Tibial artery (tissue), 4 donors: ENCODE results near the gene DNAJB13.

Experiments used
- DNase-seq, 2 donors: peaks; one replicate each; pipeline ENCODE4 v3.0.0-alpha.2; 2019
- H3K27ac ChIP-seq, 2 donors: fragments of 200-600 bp; sonication (generic) in 1 of 2; 1 replicate in 1 of 2; 2 replicates in 1 of 2; pipeline ENCODE4 v1.5.1; 2018 to 2019; ENCODE audit warnings: mild to moderate bottlenecking in 1 of 2
- H3K27me3 ChIP-seq, 2 donors: fragments of 200-600 bp; sonication (generic) in 1 of 2; one replicate each; pipeline versions ENCODE4 v1.5.1 to v1.6.0; 2016 to 2019
- H3K36me3 ChIP-seq, 3 donors: fragments of 200-600 bp; sonication (generic) in 2 of 3; one replicate each; pipeline ENCODE4 v1.5.1; 2016 to 2019; ENCODE audit warnings: mild to moderate bottlenecking in 2 of 3
- H3K4me1 ChIP-seq, 4 donors: fragments of 200-600 bp; sonication (generic) in 2 of 4; 1 replicate in 3 of 4; 2 replicates in 1 of 4; pipeline ENCODE4 v1.5.1; 2016 to 2019
- H3K4me3 ChIP-seq, 2 donors: fragments of 200-600 bp; sonication (generic) in 1 of 2; 1 replicate in 1 of 2; 2 replicates in 1 of 2; pipeline ENCODE4 v1.5.1; 2018 to 2019; ENCODE audit warnings: mild to moderate bottlenecking in 2 of 2
- H3K9me3 ChIP-seq, 3 donors: fragments of 200-600 bp; sonication (generic) in 1 of 3; one replicate each; pipeline ENCODE4 v1.5.1; 2016 to 2019
- intact Hi-C: fragments of 100-400 bp; cut with DNase I; formaldehyde crosslinking; loops from one replicate; pipeline ENCODE4 v1.15.0; 2023; ENCODE audit warnings: low total_unique reads
- TF ChIP-seq, protein P1 (sequence below), 2 experiments: fragments of 200-600 bp in 1 of 2; fragments of 450-650 bp in 1 of 2; IDR thresholded peaks; one replicate each; pipeline ENCODE4 v1.5.1; 2017 to 2019; ENCODE audit warnings: antibody characterized with exemption in 2 of 2, mild to moderate bottlenecking in 1 of 2, moderate library complexity in 1 of 2

The DNAJB13 gene

DNA sequence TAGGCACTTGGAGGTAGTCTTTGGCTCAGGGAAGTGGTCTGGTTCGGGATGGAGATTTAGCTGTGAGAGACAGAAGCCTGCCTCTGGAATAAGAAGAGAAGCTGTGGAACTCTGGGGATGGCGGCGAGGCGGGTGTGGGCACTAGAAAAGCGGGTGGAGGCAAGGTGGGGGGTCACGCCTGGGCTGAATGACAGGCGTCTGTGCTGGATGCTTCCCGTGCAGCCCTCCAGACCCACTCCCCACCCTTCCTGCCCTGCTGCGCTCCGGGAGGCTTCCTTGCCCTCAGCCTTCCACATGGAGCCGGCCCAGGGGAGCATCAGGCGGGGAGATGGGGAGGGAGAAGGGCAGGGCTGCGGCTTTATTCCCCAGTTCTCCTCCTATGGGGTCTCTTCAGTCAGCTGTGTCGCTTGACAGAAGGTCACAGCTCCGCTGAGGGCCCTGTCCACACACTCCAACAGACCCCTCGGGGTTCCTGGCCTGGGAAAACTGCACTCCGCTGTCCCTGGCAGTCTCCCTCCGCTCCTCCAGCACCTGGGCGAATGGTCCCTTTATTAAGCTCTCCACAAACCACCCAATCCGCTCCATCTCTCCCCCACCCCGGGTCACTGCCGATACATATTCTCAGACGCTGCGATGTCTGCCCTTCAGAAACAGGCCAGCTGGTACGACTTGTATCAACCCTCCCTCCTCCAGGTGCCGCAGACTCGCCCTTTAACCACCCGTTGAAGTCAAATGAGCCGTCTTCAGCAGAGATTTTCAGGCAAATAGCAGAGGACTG is 6.2 kb downstream of the DNAJB13 start:
- no peaks in the 10 kb centered on the region for H3K36me3 ChIP-seq
- no peak overlapping the region for H3K27ac ChIP-seq
- peak in 1 of 2 donors; percentile 50 for DNase-seq
- H3K4me1 ChIP-seq: no peaks in the 10 kb centered on the region
- intact Hi-C loops: no loop called here
- H3K9me3 ChIP-seq: no peaks in the 10 kb centered on the region
- TF ChIP-seq, protein P1, sequence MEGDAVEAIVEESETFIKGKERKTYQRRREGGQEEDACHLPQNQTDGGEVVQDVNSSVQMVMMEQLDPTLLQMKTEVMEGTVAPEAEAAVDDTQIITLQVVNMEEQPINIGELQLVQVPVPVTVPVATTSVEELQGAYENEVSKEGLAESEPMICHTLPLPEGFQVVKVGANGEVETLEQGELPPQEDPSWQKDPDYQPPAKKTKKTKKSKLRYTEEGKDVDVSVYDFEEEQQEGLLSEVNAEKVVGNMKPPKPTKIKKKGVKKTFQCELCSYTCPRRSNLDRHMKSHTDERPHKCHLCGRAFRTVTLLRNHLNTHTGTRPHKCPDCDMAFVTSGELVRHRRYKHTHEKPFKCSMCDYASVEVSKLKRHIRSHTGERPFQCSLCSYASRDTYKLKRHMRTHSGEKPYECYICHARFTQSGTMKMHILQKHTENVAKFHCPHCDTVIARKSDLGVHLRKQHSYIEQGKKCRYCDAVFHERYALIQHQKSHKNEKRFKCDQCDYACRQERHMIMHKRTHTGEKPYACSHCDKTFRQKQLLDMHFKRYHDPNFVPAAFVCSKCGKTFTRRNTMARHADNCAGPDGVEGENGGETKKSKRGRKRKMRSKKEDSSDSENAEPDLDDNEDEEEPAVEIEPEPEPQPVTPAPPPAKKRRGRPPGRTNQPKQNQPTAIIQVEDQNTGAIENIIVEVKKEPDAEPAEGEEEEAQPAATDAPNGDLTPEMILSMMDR (IDR thresholded peaks at IDR 0.05): no peak
- H3K4me3 ChIP-seq: no peak overlapping the region
- H3K27me3 ChIP-seq: peaks cover 0 to 9% of the 10 kb centered on the region in 2 donors

DNA sequence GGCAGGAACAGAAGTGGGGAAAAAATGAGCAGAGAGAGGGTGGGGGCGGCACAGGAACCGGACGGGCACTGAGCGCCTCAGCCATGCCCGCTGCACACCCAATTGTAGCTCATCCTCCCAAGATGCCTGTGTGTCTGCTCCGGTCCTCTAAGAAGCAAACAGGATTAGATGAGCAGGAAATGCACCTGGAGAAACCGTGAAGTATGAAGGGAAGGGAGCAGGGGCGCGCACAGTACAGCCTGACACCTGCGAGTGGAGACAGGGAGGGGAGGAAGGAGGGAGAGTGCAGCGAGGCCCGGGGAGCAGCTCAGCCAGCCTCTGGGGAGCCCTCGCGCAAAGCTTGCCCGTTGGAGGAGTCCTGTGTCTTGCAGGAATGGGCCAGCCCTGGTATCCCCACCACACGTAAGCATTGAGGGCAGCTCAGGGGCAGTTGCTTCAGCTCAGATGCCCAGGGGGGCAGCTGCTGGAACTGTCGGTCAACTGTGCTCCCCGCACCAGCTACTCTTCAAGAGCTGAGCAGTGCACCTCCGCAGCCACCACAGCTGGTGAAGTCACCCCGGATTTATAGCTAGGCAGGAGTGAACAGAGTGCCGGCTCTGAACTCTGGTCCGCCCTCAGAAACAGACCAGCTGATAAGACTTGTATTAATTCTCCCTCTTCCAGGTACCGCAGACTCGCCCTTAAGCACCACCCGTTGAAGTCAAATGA is 7.0 kb downstream of the DNAJB13 start:
- peaks cover 0 to 9% of the 10 kb centered on the region in 2 donors for H3K27me3 ChIP-seq
- H3K36me3 ChIP-seq: no peaks in the 10 kb centered on the region
- peak in 1 of 2 donors; percentile 58 for DNase-seq
- no peaks in the 10 kb centered on the region for H3K9me3 ChIP-seq
- no peaks in the 10 kb centered on the region for H3K4me1 ChIP-seq
- H3K27ac ChIP-seq: no peak overlapping the region
- intact Hi-C loops: no loop called here
- no peak overlapping the region for H3K4me3 ChIP-seq
- TF ChIP-seq, protein P1 (IDR thresholded peaks at IDR 0.05): no peak

DNA sequence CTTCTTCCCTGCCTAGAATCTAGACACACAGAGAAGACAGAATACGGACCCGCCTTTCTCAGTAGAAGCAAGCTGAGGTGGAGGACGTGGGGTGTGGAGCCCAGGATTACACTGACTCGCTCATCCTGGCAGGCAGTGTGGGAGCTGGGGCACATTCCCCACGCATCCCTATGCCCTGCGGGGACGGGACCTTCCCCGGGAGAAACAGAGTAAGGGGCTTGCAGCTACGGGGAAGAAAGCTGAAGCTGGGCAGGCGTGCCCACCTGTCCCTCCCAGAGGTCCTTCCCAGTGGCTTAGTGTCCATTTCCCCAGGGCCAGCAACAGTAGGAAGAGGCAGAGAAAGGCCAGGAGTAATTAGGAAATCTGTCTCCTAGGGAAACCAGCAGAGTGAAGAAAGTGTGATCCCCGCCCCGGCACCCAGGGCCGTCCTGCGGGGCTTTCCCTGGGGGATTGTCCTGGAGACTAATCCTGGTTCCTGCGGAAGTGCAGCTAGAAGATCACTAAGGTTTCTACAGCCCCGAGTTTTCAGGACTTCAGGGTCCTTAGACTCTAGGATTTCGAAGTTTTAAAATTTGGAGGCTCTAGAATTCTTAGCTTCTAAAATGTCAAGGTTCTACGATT is 7.8 kb downstream of the DNAJB13 start:
- peak in 1 of 2 donors; percentile 33 for DNase-seq
- intact Hi-C loops: no loop called here
- TF ChIP-seq, protein P1 (IDR thresholded peaks at IDR 0.05): no peak
- no peaks in the 10 kb centered on the region for H3K9me3 ChIP-seq
- no peak overlapping the region for H3K27ac ChIP-seq
- H3K27me3 ChIP-seq: peaks cover 0 to 9% of the 10 kb centered on the region in 2 donors
- no peaks in the 10 kb centered on the region for H3K36me3 ChIP-seq
- no peak overlapping the region for H3K4me3 ChIP-seq
- no peaks in the 10 kb centered on the region for H3K4me1 ChIP-seq

DNA sequence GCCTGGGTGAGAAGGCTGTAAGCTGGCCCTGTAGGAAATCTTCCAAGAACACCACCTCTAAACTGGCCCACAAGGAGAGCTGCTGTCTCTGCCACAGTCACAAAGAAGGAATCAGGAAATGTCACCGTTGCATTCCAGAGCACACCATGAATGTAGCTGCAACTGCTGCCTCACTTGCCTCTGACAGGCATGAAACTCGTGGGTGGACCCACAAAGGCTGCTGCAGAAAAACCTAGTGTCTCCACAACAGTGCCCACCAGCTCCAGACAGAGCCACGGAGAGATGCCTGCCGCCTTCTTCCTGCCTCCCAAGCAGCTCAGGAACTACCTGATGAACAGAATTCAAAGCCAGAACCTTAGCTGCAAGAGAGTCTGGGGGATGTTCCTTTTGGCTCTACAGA is 10.5 kb downstream of the DNAJB13 start:
- TF ChIP-seq, protein P1 (IDR thresholded peaks at IDR 0.05): no peak
- no peak for DNase-seq
- Histone ChIP-seq H3K27me3 (peaks cover 0 to 9% of the 10 kb centered on the region in 2 donors), H3K4me1 (peaks cover 0 to 10% (median 6%) of the 10 kb centered on the region in 4 donors), H3K27ac (no peak overlapping the region), H3K4me3 (no peak overlapping the region), H3K9me3 (no peaks in the 10 kb centered on the region), H3K36me3 (no peaks in the 10 kb centered on the region)
- intact Hi-C loops: loop anchor here (10.0 kb wide), 2 partner anchors 63 to 213 kb away; partner anchors contain the start of genes C2CD3 and PPME1

DNA sequence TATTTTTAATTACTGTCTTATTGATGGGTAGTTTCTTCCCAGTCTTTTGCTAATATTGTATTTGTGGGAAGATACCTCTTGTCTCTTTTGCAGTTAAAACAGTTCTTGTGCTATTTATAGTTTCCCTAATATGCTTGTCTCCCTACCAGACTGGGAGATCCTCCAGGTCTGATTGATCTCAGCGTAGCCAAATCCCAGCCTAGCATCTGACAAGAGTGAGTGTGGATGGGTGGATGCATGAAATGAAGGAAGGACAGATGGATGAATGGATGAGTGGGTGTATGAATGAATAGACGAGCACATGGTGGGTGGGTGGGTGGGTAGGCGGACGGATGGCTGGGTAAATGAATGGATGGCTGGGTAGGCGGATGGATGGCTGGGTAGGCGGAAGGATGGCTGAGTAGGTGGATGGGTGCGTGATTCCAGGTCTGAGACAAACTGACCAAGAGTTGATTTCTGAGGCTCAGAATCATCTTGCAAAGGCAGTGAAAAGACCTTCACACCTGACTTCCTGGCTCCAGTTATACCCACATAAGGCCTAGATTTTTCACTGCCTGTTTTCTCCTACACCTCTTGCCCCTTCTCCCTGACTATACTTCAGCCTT is 11.4 kb downstream of the DNAJB13 start:
- Histone ChIP-seq H3K27me3 (peaks cover 0 to 5% of the 10 kb centered on the region in 2 donors), H3K36me3 (no peaks in the 10 kb centered on the region), H3K27ac (no peak overlapping the region), H3K4me3 (no peak overlapping the region), H3K4me1 (peaks cover 0 to 10% (median 6%) of the 10 kb centered on the region in 4 donors), H3K9me3 (no peaks in the 10 kb centered on the region)
- DNase-seq: no peak
- intact Hi-C loops: loop anchor here (10.0 kb wide), 2 partner anchors 63 to 213 kb away; partner anchors contain the start of genes C2CD3 and PPME1
- TF ChIP-seq, protein P1 (IDR thresholded peaks at IDR 0.05): no peak
